COLO829 (cell line): ENCODE measurements around the gene WNT7B.

Experiments used
- DNase-seq: peaks from one replicate; pipeline ENCODE4 v3.0.0; 2012; ENCODE audit warnings: low spot score

The WNT7B gene

GRCh38 chr22:45995405-45996101 is 18.6 kb upstream of the WNT7B start:
- no peak for DNase-seq

- DNase-seq = peak; percentile 77
These were observed 17.8 kb upstream of the WNT7B start for GRCh38 chr22:45994491-45995404.

GRCh38 chr22:45993841-45994240 is 16.9 kb upstream of the WNT7B start:
- no peak for DNase-seq

DNA sequence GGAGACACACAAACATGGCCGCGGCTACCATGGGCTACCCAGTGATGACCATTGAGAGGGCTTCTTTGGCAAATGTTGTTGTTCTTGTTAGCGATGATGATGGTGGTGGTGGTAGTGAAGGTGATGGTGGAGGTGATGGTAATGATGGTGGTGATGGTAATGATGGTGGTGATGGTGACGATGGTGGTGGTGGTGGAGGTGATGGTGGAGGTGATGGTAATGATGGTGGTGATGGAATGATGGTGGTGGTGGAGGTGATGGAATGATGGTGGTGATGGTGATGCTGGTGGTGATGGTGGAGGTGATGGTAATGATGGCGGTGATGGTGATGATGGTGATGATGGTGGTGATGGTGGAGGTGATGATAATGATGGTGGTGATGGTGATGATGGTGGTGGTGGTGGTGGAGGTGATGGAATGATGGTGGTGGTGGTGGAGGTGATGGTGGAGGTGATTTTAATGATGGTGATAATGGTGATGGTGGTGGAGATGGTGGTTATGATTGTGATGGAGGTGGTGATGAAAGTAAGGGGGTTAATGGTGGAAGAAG is 16.3 kb upstream of the WNT7B start:
- DNase-seq = no peak

DNA sequence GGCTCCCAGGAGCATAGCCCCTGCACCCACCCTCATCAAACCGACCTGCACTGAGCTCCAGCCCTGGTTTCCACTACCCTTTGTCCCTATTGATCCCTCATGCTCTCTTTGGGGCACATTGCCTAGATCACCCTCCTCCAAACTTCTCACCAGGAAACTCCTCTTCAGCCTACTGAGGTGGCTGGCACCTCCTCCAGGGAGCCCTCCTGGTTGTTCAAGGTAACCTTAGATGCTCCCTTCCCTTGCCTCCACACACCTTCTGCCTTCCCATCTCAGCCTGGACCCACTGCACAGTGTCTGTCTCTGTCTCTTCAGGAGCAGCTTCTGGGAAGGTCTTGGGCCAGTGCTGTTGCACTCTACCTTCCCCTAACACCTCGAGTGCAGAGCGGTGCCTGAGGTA is 15.8 kb upstream of the WNT7B start:
- no peak for DNase-seq

DNA sequence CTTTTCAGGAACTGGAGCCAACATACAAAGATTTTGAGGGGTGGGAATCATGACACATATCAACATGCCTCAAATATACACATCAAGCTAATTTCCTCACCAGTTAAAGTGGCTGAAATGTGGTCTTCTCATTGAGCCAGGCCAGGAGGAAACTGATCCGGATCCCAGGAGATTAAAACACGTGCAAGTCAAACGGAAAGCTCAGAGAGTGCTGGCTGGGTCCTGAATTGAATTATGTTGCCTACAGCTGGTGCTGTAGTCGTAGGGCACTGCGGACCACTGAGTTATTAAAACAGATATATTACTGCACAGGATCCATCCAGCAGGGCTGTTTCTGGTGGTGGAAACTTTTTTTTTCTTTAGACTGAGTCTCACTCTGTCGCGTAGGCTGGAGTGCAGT is 14.1 kb upstream of the WNT7B start:
- DNase-seq = no peak

DNA sequence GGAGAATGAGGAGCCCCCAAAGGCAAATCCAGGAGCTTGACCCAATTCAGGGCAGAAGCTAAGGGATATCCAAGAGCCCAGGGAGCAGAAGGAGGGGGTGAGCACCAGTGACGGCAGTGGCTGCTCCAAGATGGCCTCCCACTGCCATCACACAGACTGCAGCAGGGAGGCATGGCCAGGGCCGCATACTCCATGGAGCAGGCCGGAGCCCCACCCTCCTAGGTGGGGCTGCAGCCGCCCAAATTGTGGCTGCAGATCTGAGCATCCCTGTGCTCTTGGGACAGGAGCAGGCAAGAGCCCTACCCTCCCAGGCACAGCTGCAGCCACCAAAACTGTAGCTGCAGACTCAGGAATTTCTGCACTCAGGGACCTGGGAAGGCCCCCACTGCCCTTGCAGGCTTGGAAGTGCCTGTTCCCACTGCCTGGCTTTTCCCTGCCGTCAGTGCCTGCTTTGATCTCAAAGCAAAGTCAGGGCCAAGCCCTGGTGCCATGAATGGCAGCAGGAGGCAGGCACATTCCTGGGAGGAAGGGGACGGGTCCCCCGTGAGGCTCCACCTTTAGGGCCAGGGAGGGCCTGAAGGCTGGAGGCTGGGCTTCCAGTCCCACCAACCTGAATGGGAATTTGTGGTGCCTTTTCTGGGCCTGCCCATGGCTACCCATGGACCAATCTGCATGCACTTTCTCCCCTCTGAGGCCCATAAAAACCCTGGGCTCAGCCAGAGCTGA is 10.3 kb upstream of the WNT7B start:
- DNase-seq = no peak

DNA sequence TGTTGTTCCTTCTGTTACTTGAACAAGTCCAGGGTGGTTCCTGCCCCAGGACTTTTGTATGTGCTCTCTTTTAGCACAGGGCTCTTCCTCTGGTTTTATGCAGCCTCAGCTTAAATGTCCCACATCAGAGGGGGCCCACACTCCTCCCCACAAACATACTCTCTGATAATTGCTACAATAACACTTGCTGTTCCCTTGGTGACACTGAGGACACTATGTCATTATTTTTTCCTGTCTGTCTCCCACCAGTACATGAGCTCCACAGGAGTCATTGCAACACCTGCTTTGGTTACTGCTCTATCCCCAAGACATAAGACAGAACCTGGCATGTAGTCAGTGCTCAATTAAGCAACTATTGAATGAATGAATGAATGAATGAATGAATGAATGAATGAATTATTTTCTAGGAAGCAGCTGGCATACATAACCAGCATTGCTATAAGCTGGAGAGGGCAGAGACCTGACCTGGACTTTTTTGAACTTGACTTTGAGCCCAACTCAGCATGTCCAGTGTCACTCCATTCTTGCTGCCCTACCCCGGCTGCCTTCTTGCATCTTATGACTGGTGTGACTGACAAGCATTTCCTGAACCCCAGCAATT is 7.5 kb upstream of the WNT7B start:
- DNase-seq = no peak

- DNase-seq = no peak
These were observed 6.8 kb upstream of the WNT7B start for GRCh38 chr22:45983797-45984196.

DNA sequence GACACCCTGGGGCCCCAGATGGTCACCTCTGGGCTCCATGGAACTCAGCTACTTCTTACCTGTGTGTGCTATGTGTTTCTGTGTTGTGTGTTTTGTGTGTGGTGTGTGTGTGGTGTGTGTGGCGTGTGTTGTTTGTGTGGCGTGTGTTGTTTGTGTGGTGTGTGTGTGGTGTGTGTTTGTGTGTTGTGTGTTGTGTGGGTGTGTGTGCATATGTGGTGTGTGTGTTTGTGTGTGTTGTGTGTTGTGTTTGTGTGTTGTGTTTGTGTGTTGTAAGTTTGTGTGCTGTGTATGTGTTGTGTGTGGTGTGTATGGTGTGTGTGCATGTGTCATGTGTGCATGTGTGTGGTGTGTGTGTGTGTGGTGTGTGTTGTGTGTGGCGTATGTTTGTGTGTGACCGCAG is 3.8 kb upstream of the WNT7B start:
- DNase-seq = no peak

DNA sequence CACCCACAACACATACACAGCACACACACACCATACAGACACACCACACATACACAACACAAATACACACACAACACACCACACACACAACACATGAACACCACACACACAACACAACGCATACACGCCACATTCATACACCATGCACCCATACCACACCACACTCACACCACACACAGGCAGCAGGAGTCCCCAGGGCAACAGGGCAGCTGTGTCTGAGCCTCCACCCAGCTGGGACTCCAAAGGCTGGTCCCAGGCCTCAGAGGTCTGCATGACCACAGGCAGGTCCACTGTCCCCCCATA is 3.3 kb upstream of the WNT7B start:
- DNase-seq = no peak

DNA sequence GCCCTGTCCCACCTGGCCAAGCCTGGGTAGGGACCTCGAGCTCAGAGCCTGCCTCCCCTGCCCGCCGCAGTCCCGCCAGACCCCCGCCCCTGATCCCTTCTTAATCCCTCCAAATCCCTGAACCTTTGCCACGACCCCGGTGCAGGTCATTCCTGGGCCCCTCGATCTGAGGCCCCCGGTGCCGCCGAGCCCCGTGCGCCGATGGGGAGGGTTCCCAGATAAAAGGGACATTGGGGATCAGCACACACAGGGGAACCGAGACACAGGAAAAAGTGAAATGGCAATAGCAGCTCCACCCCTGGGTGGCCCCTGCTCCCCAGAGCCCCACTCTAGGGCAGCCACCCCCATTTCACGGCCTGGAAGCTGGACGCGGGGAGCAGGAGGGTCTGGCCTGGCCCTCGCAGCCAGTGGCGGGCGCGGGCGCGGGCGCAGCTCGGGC is 1.3 kb upstream of the WNT7B start:
- no peak for DNase-seq

GRCh38 chr22:45977551-45978274 is 751 bp upstream of the WNT7B start:
- DNase-seq = no peak

GRCh38 chr22:45976254-45977002 is 534 bp downstream of the WNT7B start:
- DNase-seq = no peak

DNA sequence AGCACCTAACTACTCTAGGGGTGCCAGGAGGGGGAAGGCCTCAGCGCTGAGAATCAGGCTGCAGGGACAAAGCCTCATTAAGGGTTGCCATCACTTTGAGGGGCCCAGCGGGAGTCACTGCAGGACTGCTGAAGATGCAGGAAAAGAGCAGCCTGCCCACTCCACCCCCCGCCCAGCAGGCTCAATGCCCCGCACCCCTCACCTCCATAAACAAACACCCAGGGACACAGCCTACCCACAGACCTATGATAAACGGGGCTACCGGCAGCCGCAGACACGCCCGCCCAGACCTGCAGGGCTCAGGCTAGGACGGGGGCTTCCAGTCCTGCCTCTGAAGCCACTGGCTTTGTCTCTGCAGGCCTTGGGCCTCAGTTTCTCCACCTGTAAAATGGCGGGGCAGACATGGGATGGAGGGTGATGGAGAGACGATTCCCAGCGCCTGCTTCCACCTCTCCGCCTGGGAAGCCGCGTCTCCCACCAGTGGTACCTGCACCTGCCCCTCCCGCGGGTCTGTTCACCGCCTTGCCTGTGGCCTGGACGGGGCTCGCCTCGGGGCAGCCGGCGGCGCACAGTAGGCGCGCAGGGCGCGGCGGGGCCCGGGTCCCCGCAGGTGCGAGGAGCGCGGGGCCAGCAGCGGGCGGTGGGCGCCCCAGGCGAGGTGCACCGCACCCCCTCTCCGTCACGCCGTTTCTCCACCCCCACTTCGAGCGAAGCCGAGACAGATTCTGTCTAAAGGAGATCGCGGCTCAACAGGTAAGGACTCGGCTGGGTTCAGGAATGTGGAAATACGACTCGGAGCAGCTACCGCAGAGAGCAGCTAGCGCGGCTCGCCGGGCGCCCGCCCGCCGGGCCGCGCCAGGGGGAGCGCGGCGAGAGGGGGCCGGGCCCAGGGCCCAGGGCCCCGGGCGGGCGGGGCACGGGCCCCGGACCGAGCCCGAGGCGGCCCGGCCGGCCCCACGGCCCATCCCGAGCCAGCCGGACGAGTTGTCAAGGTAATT is 1.5 kb downstream of the WNT7B start:
- DNase-seq = no peak

DNA sequence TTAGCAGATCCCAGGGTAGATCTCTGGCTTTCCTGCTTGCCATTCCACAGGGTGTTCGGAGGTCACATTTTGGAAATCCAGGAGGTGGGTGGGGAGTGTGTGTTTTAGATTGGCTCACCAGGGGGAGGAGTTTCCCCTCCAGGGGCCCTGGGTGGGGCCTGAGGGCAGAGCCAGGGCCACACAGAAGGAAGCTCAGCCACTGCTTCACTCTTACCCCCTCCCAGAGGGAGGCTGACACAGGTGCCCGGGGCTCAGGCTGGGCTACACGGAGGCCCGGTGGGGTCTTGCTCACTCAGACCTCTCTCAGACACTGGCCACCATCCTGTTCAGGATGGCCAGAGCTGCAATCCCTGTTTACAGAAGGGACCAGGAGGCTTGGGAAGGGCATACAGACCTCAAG is 2.5 kb downstream of the WNT7B start:
- DNase-seq = no peak

DNA sequence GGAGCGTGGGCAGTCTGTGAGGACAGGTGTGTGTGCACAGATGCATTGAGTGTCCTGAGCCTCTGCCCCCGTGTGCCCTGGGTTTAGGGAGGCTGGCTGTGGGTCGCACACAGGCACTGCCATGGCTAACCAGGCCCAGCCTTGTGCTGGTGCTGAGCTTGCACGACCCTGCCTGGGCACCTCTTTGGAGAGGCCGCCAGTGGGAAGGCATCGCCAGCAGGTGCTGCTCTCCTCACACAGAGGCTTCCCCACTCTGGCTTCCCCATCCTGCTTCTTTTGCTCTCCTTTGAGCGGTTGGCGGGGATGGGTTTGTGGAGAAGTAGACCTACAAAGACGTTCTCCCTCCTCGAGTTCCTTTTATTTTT is 4.1 kb downstream of the WNT7B start:
- no peak for DNase-seq

GRCh38 chr22:45972091-45972888 is 4.7 kb downstream of the WNT7B start:
- DNase-seq = no peak
